Upper lobe of right lung (tissue), 1 donor: Measurements from ENCODE around the gene FAM83F. TPM values are rescaled to one million over a fixed set of nuclear protein-coding genes. Genes with fewer than 3 reads are reported as not detected.

Source experiments
- ATAC-seq: fragments of 200-7000 bp; cut with Tn5 transposase; one replicate; pipeline ENCODE4 v1.9.1; 2020; ENCODE audit warnings: mild to moderate bottlenecking, moderate library complexity
- DNase-seq: peaks from one replicate; pipeline ENCODE4 v3.0.0-alpha.2; 2020
- H3K27ac ChIP-seq: fragments of 200-600 bp; one replicate; pipeline ENCODE4 v1.8.0; 2022
- H3K27me3 ChIP-seq: fragments of 200-600 bp; one replicate; pipeline ENCODE4 v1.8.0; 2022; ENCODE audit warnings: mild to moderate bottlenecking
- H3K36me3 ChIP-seq: fragments of 200-600 bp; one replicate; pipeline ENCODE4 v1.8.0; 2022
- H3K4me1 ChIP-seq: fragments of 200-600 bp; one replicate; pipeline ENCODE4 v1.8.0; 2022
- H3K4me3 ChIP-seq: fragments of 200-600 bp; one replicate; pipeline ENCODE4 v1.8.0; 2022; ENCODE audit warnings: mild to moderate bottlenecking
- H3K9me3 ChIP-seq: fragments of 200-600 bp; one replicate; pipeline ENCODE4 v1.8.0; 2022
- CTCF ChIP-seq: fragments of 200-600 bp; IDR thresholded peaks from one replicate; pipeline ENCODE4 v1.8.0; 2022; ENCODE audit warnings: antibody characterized with exemption
- intact Hi-C: fragments of 100-400 bp; cut with DNase I; formaldehyde crosslinking; loops from one replicate; pipeline ENCODE4 v1.11.0; 2022
- total RNA-seq: library from RNA; stranded (reverse); fragmentation: NEBNext Ultra II Directional; extraction: Animal tissue kit (Norgen Biotek cat#: 25700); gene quantifications from one replicate; pipeline ENCODE4 v1.2.1, GENCODE V29; 2021
- donor health status: DM: no; HTN: yes; CAD: no; lungs with severe emphysema.

FAM83F gene
- total RNA-seq, 1 donor from 2014 or later, result 0.35 TPM

GRCh38 chr22:40031766-40032470 is 37.2 kb downstream of the FAM83F start:
- intact Hi-C loops, result no loop called here
- ATAC-seq (no peak), DNase-seq (no peak)
- Histone ChIP-seq H3K4me1 (no peaks in the 10 kb centered on the region), H3K4me3 (no peak overlapping the region), H3K36me3 (no peaks in the 10 kb centered on the region), H3K27ac (no peak overlapping the region), H3K27me3 (no peaks in the 10 kb centered on the region), H3K9me3 (no peaks in the 10 kb centered on the region)
- no peak for TF ChIP-seq CTCF

- intact Hi-C loops, result no loop called here
- ATAC-seq, result no peak
These were observed 39.0 kb downstream of the FAM83F start for GRCh38 chr22:40033586-40034380.

GRCh38 chr22:40035351-40035750 is 40.6 kb downstream of the FAM83F start:
- no peak for TF ChIP-seq CTCF

More at GRCh38 chr22:40033586-40034380, 39.0 kb downstream of the FAM83F start:
- Histone ChIP-seq H3K4me3 (no peak overlapping the region), H3K9me3 (no peaks in the 10 kb centered on the region), H3K4me1 (no peaks in the 10 kb centered on the region), H3K36me3 (no peaks in the 10 kb centered on the region), H3K27ac (no peak overlapping the region), H3K27me3 (peaks cover 6% of the 10 kb centered on the region)
- no peak for DNase-seq
- no peak for TF ChIP-seq CTCF

GRCh38 chr22:40036126-40036525 is 41.4 kb downstream of the FAM83F start:
- peaks cover 11% of the 10 kb centered on the region for H3K27me3 ChIP-seq
- H3K27ac ChIP-seq, result no peak overlapping the region
- TF ChIP-seq CTCF, result no peak
- ATAC-seq, result no peak
- H3K4me3 ChIP-seq, result no peak overlapping the region
- no peaks in the 10 kb centered on the region for H3K36me3 ChIP-seq
- H3K4me1 ChIP-seq, result peaks cover 1% of the 10 kb centered on the region
- no peak for DNase-seq
- no peaks in the 10 kb centered on the region for H3K9me3 ChIP-seq
- intact Hi-C loops, result no loop called here

More at GRCh38 chr22:40035351-40035750, 40.6 kb downstream of the FAM83F start:
- DNase-seq (no peak), ATAC-seq (no peak)
- H3K4me1 ChIP-seq, result no peaks in the 10 kb centered on the region
- intact Hi-C loops, result no loop called here
- H3K9me3 ChIP-seq, result no peaks in the 10 kb centered on the region
- peaks cover 11% of the 10 kb centered on the region for H3K27me3 ChIP-seq
- H3K27ac ChIP-seq, result no peak overlapping the region
- no peak overlapping the region for H3K4me3 ChIP-seq
- no peaks in the 10 kb centered on the region for H3K36me3 ChIP-seq

GRCh38 chr22:40036591-40037225 is 42.0 kb downstream of the FAM83F start:
- no peak overlapping the region for H3K4me3 ChIP-seq
- ATAC-seq (peak; percentile 86), DNase-seq (peak; percentile 74)
- intact Hi-C loops, result no loop called here
- H3K27me3 ChIP-seq, result peaks cover 11% of the 10 kb centered on the region
- H3K36me3 ChIP-seq, result no peaks in the 10 kb centered on the region
- H3K4me1 ChIP-seq, result peaks cover 6% of the 10 kb centered on the region
- no peaks in the 10 kb centered on the region for H3K9me3 ChIP-seq
- no peak overlapping the region for H3K27ac ChIP-seq
- TF ChIP-seq CTCF, result peak; percentile 59
